COR-L47 (cell line): ENCODE data around the gene MGAT5.
A peak's percentile ranks its signal among the peaks of the same experiment; 100 is the strongest.

Experiments
- DNase-seq: peaks from one replicate; lab custom pipeline; 2025; lab: John Stamatoyannopoulos, UW

MGAT5 gene

DNA sequence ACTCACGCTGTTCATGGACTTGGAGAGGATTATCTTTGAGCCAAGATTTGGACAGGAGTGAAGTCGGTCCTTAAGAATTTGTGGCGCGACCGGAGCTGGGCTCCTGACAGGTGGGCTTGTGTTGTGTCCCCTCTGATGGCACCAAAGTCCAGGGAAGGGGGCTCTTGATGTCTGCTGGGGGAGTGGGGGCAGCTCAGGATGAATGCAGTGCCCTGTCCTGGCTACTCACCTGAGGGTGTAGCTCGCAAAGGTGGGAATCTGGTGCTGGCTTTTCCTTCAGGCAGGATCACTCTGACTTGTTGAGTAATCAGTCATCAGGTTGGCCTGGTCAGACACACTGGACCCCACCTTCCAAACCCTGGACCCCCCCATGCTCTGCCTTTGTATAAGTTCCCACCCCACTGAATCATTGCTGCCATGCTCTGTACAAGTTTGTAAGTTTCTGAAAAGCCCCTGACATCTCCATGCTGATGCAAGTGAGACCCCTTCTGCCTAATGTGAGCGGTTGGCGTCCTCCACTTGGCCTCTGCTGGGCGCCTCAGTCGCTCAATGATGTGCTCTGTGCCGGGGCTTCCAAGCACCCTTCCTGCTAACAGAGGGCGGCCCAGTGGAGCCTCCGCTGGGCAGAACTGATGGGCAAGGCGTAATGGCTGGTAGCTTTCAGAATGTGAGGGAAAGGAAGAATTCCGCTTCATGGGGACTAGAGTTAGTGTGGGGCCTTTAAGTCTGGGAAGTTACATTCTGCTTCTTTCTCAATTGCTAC lies 196.1 kb downstream of the MGAT5 start:
- no peak for DNase-seq

DNA sequence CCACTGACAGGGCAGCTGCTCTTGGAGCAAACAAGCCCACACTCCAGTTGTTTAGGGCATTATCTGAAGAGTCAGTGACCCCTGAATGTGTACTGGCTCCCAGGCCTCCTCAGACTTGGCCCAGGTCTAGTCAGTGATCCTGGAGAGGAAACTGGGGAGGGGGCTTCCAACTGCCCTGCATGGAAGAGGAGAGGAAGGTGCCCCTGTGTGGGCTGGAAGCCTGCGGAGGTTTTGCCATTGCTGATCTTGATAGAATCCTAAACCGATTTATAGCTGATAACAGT lies 197.4 kb downstream of the MGAT5 start:
- DNase-seq = no peak

DNA sequence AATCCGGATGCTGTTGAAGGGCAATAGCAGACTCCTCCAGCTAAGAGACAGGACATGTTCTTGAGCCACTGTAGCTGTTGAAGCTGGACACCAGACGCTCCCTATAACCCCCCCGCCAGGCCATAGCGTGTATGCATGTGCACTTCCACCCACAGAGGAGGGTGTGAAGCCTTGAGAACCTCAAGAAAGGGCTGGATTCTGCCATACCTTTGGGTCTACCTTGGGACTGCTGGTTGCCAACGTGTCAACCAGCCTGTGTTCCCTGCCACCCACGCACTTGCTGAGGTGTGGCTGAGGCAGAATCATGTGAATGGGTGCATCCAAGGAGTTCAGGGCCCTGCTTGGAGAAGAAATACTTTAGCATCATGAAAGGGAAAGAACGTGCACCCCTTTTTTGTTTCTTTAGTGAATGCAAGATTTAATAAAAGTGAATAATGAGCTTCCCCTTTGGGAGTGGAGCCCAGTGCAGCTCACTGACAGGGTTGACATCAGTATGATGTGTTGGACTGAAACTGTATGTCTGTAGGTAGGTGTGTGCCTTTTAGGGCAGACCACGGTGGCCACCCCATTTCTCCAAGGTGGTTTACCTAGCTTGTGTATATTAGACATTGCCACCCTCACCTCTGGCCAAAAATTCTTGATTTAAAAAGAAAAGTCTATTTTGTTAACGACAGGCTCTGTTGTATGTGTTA lies 198.3 kb downstream of the MGAT5 start:
- no peak for DNase-seq

DNA sequence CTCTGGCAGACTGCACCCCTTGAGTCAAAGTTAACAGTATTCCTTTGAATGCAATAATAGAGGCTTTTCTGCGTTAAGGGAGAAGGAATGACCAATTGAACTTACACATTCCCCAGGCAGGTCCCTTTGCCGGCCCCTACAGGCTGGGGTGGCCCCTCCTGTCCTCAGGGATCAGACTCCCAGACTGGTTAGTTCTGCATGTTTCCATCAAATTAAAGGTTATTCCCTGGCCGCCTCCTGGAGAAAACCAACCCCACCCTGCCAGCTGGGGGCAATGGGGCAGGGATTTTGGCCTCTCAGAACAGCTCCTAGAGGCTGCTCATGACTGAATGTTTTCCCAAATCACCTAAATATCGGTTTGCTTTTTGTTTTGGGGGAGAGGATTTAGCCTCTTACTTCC lies 199.6 kb downstream of the MGAT5 start:
- no peak for DNase-seq

DNA sequence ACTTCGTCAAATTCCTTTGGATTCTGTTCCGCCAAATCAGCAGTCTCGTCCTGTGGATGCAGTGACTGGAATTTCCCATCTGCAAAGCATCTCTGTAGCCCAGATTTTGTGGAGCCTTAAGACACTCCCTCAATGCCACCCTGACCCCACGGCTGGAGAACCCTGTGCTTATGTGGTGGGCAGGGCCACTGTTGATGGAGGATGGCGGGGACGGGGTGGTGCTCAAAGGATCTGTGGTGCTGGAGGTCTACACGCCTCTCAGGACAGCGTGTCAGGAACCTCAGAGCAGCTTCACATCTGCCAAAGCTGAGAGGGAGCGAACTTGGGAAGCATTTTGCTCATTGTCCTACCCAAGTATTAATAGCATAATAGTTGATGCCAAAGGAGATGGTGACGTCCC lies 200.1 kb downstream of the MGAT5 start:
- no peak for DNase-seq

DNA sequence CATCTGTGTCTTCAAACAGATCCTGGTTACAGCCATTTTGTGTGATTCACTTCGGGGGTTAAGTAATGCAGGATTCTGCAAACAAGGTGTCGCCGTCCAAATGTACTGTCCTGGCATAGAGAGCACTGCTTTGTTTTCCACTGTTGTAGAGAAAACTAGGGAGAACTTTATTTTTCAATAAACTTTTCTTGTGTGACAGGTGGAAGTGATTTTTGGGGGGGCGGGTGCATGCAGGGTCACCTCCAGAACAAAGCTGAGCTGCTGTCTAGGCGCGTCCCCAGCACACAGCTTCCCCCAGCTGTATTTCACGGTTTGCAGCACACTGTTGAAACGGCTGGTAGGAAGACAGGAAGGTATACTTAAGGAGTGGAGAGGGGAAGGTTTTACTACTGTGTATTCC lies 200.6 kb downstream of the MGAT5 start:
- DNase-seq = no peak

DNA sequence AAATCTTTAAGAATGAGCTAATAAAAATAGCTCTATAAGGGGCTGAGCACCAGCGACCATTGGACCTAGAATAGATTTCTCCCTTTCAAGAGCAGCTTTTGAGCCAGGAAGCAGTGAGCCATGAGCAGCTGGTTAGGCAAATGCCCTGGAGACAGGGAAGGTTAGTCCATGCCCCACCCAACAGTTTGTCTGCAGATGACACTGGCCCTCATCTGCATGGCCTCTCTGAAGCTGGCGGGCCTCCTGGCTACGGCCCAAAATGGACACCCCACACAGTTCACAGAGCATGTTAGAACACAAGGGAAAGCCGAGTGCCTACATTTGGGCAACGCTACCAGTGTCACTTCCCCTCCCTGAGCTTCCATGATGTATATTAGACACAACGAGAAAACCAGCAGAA lies 201.1 kb downstream of the MGAT5 start:
- DNase-seq = no peak

DNA sequence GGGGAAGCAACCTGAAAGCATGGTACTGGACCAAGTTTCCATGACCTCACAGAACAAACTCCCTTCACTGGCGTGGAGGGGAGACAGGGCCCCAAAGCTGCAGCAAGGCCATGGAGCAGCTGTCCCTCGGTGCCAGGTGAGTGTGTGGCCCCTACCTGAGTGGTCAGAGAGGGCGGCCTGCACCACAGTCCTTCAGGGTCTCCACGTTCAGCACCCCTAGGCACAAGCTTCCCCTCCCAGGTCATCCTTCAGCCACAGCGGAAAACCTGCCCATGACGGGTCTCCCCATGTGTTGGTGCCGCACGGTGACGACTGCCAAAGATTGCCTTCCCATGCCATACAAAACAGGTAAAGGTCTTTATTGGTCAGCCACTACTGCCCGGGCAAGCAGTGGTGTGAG lies 201.6 kb downstream of the MGAT5 start:
- DNase-seq = no peak

DNA sequence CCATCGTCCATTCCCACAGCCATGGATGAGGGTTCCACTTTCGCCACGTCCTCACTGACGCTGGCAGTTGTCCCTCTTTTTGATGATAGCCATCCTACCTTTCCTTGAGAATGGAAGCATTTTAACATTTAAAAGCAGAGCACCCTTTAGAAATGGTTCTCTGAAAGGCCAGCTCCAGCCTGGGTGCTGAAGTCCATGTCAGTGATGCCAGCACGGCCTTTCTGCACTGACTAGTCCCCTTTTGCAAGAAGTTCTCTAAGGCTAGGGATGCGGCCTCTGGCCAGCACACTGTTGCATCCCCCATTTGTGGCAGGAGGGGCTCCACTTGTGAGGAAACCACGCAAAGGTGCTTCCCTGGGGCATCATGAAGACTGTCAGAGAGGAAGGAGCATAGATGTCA lies 203.5 kb downstream of the MGAT5 start:
- DNase-seq = no peak

DNA sequence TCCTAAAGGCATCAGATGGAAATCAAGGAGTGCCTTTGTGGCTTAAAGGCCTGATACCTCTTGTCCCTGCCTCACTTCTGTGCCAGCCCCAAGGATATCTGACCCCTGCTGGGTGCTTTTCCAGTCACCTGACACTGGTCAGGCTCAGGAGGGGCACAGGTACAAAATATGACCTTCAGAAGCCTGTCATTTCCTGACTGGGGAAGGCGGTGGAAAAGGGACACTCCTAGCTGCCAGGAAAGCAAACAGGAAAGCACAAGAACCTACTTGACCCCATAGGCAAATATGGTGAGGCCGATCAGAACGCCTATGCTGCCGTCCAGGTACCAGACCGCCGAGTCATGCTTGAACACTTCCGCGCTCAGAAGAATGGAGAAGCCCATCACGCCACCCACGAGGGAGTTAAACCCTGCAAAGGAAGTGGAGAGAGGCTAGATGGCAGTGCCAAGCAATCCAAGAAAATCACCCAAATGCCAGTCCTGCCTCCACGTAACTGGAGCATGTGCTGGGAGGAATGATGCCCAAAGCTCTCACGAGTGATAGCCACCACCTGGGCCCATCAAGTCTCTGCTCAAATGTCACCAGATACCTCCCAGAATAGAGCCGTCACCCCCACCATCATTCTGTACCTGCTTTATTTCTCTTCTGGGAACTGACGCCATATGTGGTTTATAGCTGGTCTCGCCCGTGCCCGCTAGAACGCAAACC lies 204.0 kb downstream of the MGAT5 start:
- no peak for DNase-seq

DNA sequence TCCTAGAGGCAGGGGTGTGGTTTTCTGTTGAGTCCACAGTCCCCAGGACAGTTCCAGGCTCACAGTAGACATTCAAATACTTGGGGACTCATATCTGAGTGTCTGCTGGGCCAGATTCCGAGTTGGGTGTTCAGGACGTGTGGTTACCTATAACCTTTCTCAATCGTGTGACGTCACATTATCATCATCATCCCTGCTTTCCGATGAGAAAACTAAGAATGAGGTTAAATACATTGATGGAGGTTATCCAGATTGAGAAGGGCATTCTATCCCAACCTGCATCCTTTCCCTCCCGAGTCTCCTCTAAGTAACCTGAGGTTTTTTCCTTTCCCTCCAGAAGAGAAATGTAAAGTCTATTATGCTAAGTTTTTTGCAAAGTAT lies 204.6 kb downstream of the MGAT5 start:
- no peak for DNase-seq

DNA sequence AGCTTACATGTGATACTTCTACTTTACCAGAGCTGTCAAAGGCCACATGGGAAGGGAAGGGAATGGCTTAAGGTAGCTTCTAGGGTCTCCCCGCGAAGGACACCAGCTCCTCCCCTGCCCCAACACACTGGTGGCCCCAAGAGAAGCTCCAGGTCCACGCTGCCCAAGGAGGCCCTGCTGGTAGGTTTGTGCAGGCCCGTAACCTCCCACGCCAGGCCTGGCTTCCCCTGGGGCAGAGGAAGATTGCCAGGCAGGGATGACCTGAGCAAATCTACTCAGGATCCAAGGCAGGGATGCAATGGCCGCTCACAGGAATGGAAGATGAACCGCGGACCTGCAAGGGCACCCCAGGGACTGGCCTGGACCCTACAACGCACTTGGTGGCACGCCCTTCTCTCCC lies 205.1 kb downstream of the MGAT5 start:
- no peak for DNase-seq

DNA sequence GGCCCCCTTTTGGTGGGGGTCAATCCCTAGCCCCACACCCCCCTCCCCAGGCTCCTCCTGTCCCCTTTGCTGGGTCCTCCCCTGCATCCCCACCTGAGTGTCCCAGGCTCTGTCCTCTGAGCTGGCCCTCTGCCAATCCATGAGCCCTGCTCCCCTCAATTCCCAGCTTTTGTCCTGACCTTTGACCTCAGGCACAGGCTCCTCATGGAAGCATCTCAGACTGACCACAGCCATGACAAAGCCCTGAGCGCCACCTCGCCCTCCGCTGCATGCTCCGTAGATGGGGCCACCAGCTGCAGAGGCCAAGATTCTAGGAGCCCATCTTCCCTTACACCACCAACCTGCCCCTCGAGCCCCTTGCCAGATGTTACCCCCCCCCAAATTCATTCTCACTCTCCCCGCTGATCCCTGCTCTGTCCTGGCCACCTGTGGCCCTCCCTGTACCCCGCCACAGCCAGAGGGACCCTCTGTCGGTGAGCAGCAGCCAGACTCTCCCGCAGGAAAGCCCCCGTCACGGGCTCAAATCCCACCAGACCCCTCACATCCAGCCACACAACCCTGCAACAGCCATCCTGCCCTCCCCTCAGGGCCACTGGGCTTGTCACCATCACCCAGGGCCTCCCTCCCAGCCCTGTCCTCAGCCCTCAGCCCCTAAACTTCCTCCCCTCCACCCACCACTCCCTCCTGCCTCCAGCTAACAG lies 206.0 kb downstream of the MGAT5 start:
- DNase-seq = no peak

DNA sequence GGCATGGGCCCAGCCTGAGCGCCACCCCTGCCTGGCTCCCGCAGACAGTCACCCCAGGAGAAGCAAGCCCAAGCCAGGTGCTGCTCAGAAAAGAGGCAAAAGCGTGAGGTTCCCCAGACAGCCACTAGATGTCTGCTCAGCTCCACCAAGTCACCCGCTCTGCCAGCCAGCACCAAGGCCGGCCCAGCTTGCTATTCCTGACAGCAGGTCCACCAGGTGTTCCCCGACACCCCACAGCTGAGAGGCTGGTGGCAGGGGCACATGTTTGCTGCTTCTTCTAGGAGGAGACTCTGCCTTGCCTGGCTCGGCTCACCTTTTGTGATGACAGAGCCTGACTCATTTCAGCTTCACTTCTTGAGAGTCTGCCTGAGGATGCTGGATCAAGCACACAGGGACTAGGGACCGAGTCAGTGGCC lies 206.7 kb downstream of the MGAT5 start:
- peak; percentile 85 for DNase-seq

DNA sequence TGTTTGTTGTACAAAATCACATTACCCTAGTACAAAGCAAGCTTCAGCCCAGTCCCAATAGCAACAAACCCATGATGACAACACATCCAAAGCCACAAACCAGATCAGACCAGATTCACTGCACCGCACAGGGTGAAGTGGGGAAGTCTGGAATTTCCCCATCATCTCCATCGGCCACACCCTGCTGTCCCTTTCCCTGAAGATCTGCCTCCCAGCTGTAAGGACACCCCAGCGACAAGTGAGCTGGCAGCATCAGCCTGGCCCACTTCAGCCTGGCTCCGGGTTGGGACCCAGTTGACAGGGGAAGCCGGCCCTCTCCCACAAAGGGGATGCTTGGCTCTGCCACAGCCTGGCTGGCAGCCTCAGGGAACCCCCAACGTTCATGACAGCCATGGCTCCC lies 207.6 kb downstream of the MGAT5 start:
- DNase-seq = no peak

DNA sequence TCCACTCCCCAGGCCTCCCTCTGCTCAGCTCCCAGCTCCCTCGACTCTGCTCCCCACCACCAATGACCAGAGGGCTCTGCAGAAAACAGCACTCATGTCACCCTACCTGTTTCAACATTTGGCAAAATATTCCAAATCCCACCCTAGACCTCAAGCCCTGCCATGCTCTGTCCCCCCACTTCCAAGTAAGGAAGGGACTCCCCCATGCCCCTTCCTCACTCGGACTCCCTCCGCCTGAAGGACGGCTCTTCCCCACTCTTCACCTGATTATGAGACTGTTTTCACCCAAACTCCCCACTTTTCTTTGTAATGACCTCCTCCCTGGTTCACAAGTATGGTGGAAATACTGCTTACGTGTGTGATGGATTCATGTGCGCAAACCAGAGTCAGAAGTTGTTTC lies 208.4 kb downstream of the MGAT5 start:
- DNase-seq = no peak

DNA sequence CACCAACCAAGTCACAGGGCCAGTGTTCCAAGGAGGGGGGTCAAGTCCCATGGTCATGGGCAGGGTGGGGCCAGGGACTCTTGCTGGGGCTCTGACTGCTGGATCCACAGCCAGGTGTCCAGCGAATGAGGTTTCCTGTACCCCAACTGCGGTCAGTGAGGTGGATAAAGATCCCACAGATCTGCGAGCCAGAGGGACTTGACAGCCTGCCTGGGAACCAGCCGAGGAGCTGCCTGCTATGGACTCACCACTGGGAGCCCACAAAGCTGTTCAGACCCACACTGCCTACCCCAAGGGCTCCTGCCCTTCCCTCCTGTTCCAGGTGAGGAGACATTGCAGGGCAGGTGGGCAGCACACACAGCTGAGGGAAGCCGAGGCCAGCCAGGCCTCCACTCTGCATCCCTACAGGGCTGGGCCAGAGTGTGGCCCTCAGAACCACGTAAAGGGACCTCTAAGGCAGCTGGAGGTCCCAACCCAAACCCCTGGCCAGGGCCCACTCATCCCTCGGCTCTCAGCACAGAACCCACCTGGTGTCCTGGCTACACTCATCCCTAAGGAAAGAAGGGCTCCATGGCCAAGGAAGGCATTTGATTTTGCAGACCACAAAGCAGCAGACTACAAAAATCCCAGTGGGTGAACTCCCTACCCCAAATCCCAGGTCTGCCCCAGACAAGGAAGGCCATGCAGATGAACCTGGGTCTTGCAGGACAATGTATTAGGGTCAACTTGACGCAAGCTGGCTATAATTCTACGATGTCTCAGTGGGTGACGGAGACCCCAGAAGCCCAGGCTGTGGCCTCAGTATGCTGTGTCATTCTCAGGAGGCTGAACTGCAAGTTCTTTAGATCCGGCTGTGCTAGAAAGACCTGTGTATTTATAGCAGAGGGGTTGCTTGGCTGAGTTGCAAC lies 209.2 kb downstream of the MGAT5 start:
- no peak for DNase-seq

DNA sequence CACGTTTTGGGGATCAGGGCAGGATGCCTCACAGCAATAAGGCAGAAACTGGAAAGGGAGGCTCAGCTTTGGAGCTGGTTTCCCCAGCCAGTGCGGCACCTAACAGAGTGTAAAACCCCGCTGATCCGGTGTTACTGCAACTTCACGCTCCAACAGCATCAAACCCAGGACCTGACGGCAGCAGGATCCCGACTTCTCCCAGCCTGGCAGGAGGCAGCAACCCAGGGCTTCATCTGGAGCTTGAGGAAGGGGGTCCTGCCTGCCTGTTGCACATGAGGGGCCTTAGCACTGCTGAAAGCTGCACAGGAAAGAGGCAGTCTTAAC lies 209.8 kb downstream of the MGAT5 start:
- no peak for DNase-seq

DNA sequence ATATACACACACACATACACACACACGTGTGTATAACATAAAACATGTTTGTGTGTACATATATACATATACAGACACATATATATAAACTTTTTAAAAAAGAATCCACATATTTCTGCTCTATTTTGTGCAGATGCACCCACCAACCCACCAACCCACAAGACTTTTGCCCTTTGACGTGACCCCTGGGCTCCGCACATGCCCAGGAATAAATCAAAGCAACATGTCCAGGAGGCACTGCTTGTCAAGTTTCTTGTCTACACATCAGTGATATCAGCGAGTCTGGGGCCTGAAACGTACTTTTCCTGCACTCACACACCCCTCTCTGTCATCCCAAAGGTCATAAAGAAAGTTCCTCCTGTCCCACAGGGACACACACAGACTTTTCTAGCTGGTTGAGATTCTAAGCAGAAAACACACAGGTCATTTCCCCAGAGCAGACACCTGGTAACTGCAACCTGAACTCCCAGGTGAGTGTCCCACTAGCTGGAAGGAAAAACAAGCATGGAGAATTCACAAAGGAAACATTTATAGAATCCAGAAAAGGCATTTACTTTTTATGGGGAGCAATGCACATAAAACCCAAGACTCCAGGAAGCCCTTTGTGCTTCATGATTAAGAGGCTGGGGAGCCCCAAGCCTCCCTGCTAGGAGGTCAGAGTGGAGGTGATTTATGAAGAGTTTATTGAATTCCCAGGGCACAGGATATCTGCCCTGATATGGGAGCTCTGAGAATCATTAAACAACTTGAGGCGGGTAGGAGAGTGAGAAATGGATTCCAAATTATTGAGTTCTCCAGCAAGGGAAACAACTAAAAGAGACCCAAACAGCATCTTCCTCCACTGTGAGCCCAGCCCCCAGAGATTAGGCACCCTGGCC lies 211.6 kb downstream of the MGAT5 start:
- no peak for DNase-seq

DNA sequence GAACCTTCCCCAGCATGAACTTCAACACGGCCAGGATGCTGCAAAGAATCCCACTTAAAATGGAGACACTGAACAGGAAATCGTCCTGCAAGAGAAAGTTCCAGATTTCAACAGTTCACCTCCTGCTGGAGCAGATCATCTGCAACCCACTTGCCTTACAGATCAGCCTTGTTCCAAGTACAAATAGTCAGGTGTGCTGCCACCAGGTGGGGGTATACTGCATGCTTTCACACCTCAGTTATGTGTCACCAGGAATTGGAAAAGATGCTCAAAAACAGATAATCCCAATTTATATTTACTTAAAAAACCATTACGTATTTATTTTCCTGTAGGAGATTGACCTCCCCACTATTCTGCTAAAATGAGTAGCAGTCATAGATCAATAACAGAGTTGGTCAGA lies 212.3 kb downstream of the MGAT5 start:
- DNase-seq = peak; percentile 74

DNA sequence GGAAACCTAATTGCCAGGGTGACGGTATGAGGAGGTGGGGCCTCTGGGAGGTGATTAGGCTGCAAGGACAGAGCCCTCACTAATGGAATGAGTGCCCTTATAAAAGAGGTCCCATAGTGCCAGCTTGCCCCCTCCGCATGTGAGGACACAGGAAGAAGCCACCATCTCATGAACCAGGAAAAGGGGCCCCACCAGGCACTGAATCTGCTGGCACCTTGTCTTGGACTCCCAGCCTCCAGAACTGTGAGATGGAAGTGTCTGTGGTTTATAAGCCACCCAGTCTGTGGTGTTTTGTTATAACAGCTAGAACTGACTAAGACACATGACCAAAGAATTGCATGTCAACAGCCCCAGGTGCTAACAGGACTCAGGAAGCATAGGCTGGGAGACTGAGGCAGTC lies 214.3 kb downstream of the MGAT5 start:
- DNase-seq = no peak
